Activated CD4-positive, CD25-positive, alpha-beta regulatory T cell (primary cell): ENCODE measurements around the gene NEUROG1.

Experiments used
- DNase-seq, 4 experiments: peaks; one replicate each; lab custom pipeline; 2025; lab: John Stamatoyannopoulos, UW

Gene NEUROG1

GRCh38 chr5:135564331-135564730, 28.6 kb upstream of the NEUROG1 start:
- no peak for DNase-seq

GRCh38 chr5:135561266-135561665, 25.5 kb upstream of the NEUROG1 start:
- no peak for DNase-seq

- no peak for DNase-seq
Observed at GRCh38 chr5:135560858-135561257, 25.1 kb upstream of the NEUROG1 start.

GRCh38 chr5:135559354-135559753, 23.6 kb upstream of the NEUROG1 start:
- DNase-seq: no peak

- DNase-seq: no peak
Observed at GRCh38 chr5:135557076-135557838, 21.5 kb upstream of the NEUROG1 start.

GRCh38 chr5:135556620-135557019, 20.9 kb upstream of the NEUROG1 start:
- DNase-seq: no peak

GRCh38 chr5:135555530-135555929, 19.8 kb upstream of the NEUROG1 start:
- no peak for DNase-seq

GRCh38 chr5:135553688-135554462, 18.1 kb upstream of the NEUROG1 start:
- DNase-seq: no peak

- no peak for DNase-seq
Observed at GRCh38 chr5:135551593-135552447, 16.1 kb upstream of the NEUROG1 start.

- no peak for DNase-seq
Observed at GRCh38 chr5:135549413-135549812, 13.6 kb upstream of the NEUROG1 start.

GRCh38 chr5:135547590-135548254, 12.0 kb upstream of the NEUROG1 start:
- DNase-seq: no peak

- no peak for DNase-seq
Observed at GRCh38 chr5:135546912-135547311, 11.1 kb upstream of the NEUROG1 start.

- no peak for DNase-seq
Observed at GRCh38 chr5:135546101-135546500, 10.3 kb upstream of the NEUROG1 start.

- DNase-seq: no peak
Observed at GRCh38 chr5:135545099-135545498, 9.3 kb upstream of the NEUROG1 start.

- DNase-seq: no peak
Observed at GRCh38 chr5:135543485-135544304, 7.9 kb upstream of the NEUROG1 start.

- DNase-seq: no peak
Observed at GRCh38 chr5:135543001-135543484, 7.3 kb upstream of the NEUROG1 start.

GRCh38 chr5:135541807-135542502, 6.2 kb upstream of the NEUROG1 start:
- DNase-seq: no peak

GRCh38 chr5:135539430-135540005, 3.8 kb upstream of the NEUROG1 start:
- DNase-seq: no peak

- no peak for DNase-seq
Observed at GRCh38 chr5:135538261-135538660, 2.5 kb upstream of the NEUROG1 start.

- no peak for DNase-seq
Observed at GRCh38 chr5:135537745-135538144, 2.0 kb upstream of the NEUROG1 start.
